Vagina (tissue), 2 donors: ENCODE results near the gene SLC52A3. TPM values are rescaled to one million over a fixed set of nuclear protein-coding genes. Genes with fewer than 3 reads are reported as not detected.
"Not testable (repeated sequence)": the region's sequence is repeated elsewhere in the genome, so short reads cannot be mapped to it uniquely, and the experiment has no call there.

ENCODE experiments used
- DNase-seq, 2 donors: peaks; one replicate each; pipeline ENCODE4 v3.0.0-alpha.2; 2017; ENCODE audit errors: extremely low spot score in 2 of 2
- H3K27ac ChIP-seq: fragments of 200-600 bp; sonication (generic); one replicate; pipeline ENCODE4 v1.5.1; 2019
- H3K27me3 ChIP-seq: fragments of 200-600 bp; sonication (generic); one replicate; pipeline ENCODE4 v1.5.1; 2019
- H3K36me3 ChIP-seq, 2 donors: fragments of 200-600 bp; sonication (generic); one replicate each; pipeline ENCODE4 v1.5.1; 2017 to 2019
- H3K4me1 ChIP-seq: fragments of 200-600 bp; sonication (generic); one replicate; pipeline ENCODE4 v1.5.1; 2019
- H3K4me3 ChIP-seq, 2 donors: fragments of 200-600 bp; sonication (generic); 1 replicate in 1 of 2; 2 replicates in 1 of 2; pipeline ENCODE4 v1.5.1; 2016 to 2019
- H3K9me3 ChIP-seq: fragments of 200-600 bp; sonication (generic); one replicate; pipeline ENCODE4 v1.5.1; 2019
- CTCF ChIP-seq, 3 experiments: fragments of 450-650 bp in 2 of 3; fragments of 200-600 bp in 1 of 3; sonication (generic) in 1 of 3; IDR thresholded peaks; one replicate each; pipeline ENCODE4 v1.5.1; 2017 to 2019; ENCODE audit warnings: antibody characterized with exemption in 3 of 3, mild to moderate bottlenecking in 2 of 3, moderate library complexity in 2 of 3
- POLR2A ChIP-seq, 2 donors: fragments of 450-650 bp; IDR thresholded peaks; one replicate each; pipeline ENCODE4 v1.6.1; 2017; ENCODE audit warnings: antibody characterized with exemption in 2 of 2, mild to moderate bottlenecking in 2 of 2, moderate library complexity in 2 of 2
- POLR2AphosphoS5 ChIP-seq, 2 donors: sonication (generic); formaldehyde crosslinking; IDR thresholded peaks; one replicate each; pipeline ENCODE4 v1.9.0; 2017; ENCODE audit warnings: antibody characterized with exemption in 2 of 2, mild to moderate bottlenecking in 2 of 2, low read depth in 1 of 2; ENCODE audit not compliant: insufficient read depth in 1 of 2
- intact Hi-C: fragments of 100-400 bp; cut with DNase I; formaldehyde crosslinking; loops from one replicate; pipeline ENCODE4 v1.15.1; 2023
- total RNA-seq: library from RNA; depleted of rRNA; stranded (reverse); fragments of >200 nt; gene quantifications from one replicate; pipeline ENCODE4 v1.2.3, GENCODE V29; 2016

SLC52A3 gene
- total RNA-seq, 1 donor from 2014 or later = 1.7 TPM

- H3K4me1 ChIP-seq = no peaks in the 10 kb centered on the region
- H3K9me3 ChIP-seq = no peaks in the 10 kb centered on the region
- H3K27ac ChIP-seq = no peak overlapping the region
- H3K36me3 ChIP-seq = no peaks in the 10 kb centered on the region
- no peak for DNase-seq
- intact Hi-C loops = no loop called here
- no peak overlapping the region for H3K4me3 ChIP-seq
- TF ChIP-seq CTCF (IDR thresholded peaks at IDR 0.05) = no peak
- TF ChIP-seq POLR2AphosphoS5 (IDR thresholded peaks at IDR 0.05; ENCODE audit: insufficient read depth in 1 of 2, low read depth in 1 of 2) = no peak
- no peak for TF ChIP-seq POLR2A (IDR thresholded peaks at IDR 0.05)
- no peaks in the 10 kb centered on the region for H3K27me3 ChIP-seq
Observed at GRCh38 chr20:805713-806112, 37.4 kb upstream of the SLC52A3 start.

DNA sequence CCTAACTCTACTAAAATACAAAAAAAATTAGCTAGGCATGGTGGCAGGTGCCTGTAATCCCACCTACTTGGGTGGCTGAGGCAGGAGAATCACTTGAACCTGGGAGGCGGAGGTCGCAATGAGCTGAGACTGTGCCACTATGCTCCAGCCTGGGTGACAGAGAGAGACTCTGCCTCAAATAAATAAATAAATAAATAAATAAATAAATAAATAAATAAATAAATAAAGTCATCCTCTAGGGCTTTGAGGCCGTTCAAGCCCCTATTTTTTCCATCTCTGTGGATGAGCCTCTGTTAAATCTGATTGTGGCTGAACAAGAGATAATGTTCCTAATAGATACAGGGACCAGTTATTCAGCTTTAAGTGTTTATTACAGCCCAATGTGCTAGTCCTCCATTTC is 33.4 kb upstream of the SLC52A3 start:
- no peak for DNase-seq
- no peaks in the 10 kb centered on the region for H3K36me3 ChIP-seq
- no peak overlapping the region for H3K4me3 ChIP-seq
- no peaks in the 10 kb centered on the region for H3K9me3 ChIP-seq
- no peaks in the 10 kb centered on the region for H3K27me3 ChIP-seq
- intact Hi-C loops = no loop called here
- TF ChIP-seq POLR2AphosphoS5 (IDR thresholded peaks at IDR 0.05; ENCODE audit: insufficient read depth in 1 of 2, low read depth in 1 of 2) (no peak), POLR2A (IDR thresholded peaks at IDR 0.05) (no peak), CTCF (IDR thresholded peaks at IDR 0.05) (no peak)
- H3K4me1 ChIP-seq = no peaks in the 10 kb centered on the region
- H3K27ac ChIP-seq = no peak overlapping the region

DNA sequence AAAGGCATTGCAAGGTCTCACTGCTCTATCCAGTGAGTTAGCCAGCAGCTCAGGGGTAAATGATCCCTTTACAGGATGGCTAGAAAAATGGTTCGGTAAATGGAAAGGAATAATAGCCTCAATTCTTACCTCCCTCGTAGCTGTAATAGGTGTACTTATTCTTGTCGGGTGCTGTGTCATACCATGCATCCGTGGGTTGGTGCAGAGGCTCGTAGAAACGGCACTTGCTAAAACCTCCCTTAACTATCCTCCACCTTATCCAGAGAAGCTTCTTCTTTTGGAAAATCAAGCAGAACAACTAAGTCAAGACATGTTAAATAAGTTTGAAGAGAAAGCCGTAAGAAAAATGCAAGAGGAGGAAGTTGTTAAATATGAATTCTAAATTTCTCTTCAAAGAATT is 31.7 kb upstream of the SLC52A3 start:
- intact Hi-C loops, H3K27ac ChIP-seq, DNase-seq, H3K27me3 ChIP-seq, H3K4me3 ChIP-seq, H3K9me3 ChIP-seq, H3K36me3 ChIP-seq, H3K4me1 ChIP-seq: not testable (repeated sequence)

DNA sequence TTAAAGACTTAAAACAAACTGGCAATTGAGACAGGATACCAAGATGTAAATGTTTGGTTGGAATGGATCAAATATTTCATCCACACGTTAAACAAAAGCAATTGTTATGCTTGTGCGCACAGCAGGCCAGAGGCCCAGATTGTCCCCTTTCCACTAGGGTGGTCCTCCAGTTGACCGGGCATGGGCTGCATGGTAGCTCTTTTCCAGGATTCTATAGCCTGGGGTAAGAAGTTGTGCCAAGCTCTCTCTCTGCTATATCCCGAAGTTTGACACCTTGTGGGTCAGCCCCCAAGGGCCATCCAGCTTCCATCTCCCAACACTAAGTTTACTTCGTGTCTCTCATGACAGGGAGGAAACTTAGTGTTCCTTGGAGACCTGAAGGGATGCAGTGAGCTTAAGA is 30.4 kb upstream of the SLC52A3 start:
- H3K4me3 ChIP-seq, DNase-seq, intact Hi-C loops: not testable (repeated sequence)

GRCh38 chr20:796921-797320 is 28.6 kb upstream of the SLC52A3 start:
- Histone ChIP-seq H3K36me3 (no peaks in the 10 kb centered on the region), H3K27ac (no peak overlapping the region), H3K9me3 (no peaks in the 10 kb centered on the region), H3K4me1 (no peaks in the 10 kb centered on the region), H3K4me3 (no peak overlapping the region), H3K27me3 (no peaks in the 10 kb centered on the region)
- TF ChIP-seq CTCF (IDR thresholded peaks at IDR 0.05) (no peak), POLR2A (IDR thresholded peaks at IDR 0.05) (no peak), POLR2AphosphoS5 (IDR thresholded peaks at IDR 0.05; ENCODE audit: insufficient read depth in 1 of 2, low read depth in 1 of 2) (no peak)
- intact Hi-C loops = no loop called here
- DNase-seq = no peak

More for the DNA sequence above, 30.4 kb upstream of the SLC52A3 start:
- not testable (repeated sequence) for H3K4me1 ChIP-seq, H3K27ac ChIP-seq, H3K36me3 ChIP-seq, H3K27me3 ChIP-seq, H3K9me3 ChIP-seq

GRCh38 chr20:792248-792647 is 23.9 kb upstream of the SLC52A3 start:
- Histone ChIP-seq H3K4me3 (no peak overlapping the region), H3K4me1 (no peaks in the 10 kb centered on the region), H3K9me3 (no peaks in the 10 kb centered on the region), H3K27me3 (no peaks in the 10 kb centered on the region), H3K36me3 (no peaks in the 10 kb centered on the region), H3K27ac (no peak overlapping the region)
- no peak for DNase-seq
- TF ChIP-seq POLR2A (IDR thresholded peaks at IDR 0.05) = no peak
- no peak for TF ChIP-seq POLR2AphosphoS5 (IDR thresholded peaks at IDR 0.05; ENCODE audit: insufficient read depth in 1 of 2, low read depth in 1 of 2)
- no peak for TF ChIP-seq CTCF (IDR thresholded peaks at IDR 0.05)
- intact Hi-C loops = no loop called here
